GM19240 (cell line): Measurements from ENCODE around the gene PREB.

Experiments used
- DNase-seq: peaks from one replicate; pipeline ENCODE4 v3.0.0; 2011; ENCODE audit warnings: low spot score; ENCODE audit not compliant: insufficient read length

The PREB gene

GRCh38 chr2:27083410-27084296 is 50.8 kb downstream of the PREB start:
- no peak for DNase-seq

- DNase-seq = no peak
These were observed 51.5 kb downstream of the PREB start for GRCh38 chr2:27082773-27083409.

- DNase-seq = no peak
These were observed 52.3 kb downstream of the PREB start for GRCh38 chr2:27081984-27082772.
